ENCODE measurements around the gene CNTNAP5. TPM values are rescaled to one million over a fixed set of nuclear protein-coding genes. Genes with fewer than 3 reads are reported as not detected.

CNTNAP5 gene
- total RNA-seq, 4 donors from 2014 or later, result not detected

GRCh38 chr2:124310671-124311070 lies 285.6 kb downstream of the CNTNAP5 start:
- no peak for DNase-seq
- TF ChIP-seq, protein P1, sequence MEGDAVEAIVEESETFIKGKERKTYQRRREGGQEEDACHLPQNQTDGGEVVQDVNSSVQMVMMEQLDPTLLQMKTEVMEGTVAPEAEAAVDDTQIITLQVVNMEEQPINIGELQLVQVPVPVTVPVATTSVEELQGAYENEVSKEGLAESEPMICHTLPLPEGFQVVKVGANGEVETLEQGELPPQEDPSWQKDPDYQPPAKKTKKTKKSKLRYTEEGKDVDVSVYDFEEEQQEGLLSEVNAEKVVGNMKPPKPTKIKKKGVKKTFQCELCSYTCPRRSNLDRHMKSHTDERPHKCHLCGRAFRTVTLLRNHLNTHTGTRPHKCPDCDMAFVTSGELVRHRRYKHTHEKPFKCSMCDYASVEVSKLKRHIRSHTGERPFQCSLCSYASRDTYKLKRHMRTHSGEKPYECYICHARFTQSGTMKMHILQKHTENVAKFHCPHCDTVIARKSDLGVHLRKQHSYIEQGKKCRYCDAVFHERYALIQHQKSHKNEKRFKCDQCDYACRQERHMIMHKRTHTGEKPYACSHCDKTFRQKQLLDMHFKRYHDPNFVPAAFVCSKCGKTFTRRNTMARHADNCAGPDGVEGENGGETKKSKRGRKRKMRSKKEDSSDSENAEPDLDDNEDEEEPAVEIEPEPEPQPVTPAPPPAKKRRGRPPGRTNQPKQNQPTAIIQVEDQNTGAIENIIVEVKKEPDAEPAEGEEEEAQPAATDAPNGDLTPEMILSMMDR (IDR thresholded peaks at IDR 0.05 in 4 of 5, conservative IDR thresholded peaks at IDR 0.05 in 1 of 5), result no peak
- H3K27ac ChIP-seq, result no peak overlapping the region
- H3K9me3 ChIP-seq, result no peaks in the 10 kb centered on the region
- in situ Hi-C loops (cut with MboI; ENCODE audit: low sequenced_read_pairs in 4 of 4), result no loop called here
- no peaks in the 10 kb centered on the region for H3K36me3 ChIP-seq
- no peak overlapping the region for H3K4me3 ChIP-seq
- no peak for ATAC-seq
- no peaks in the 10 kb centered on the region for H3K4me1 ChIP-seq
- intact Hi-C loops (cut with DNase I; ENCODE audit: low total_unique reads), result no loop called here
- no peaks in the 10 kb centered on the region for H3K27me3 ChIP-seq

- intact Hi-C loops (cut with DNase I; ENCODE audit: low total_unique reads), result no loop called here
Measured at GRCh38 chr2:124314084-124314483, 289.0 kb downstream of the CNTNAP5 start.

GRCh38 chr2:124315221-124315880 lies 290.3 kb downstream of the CNTNAP5 start:
- H3K9me3 ChIP-seq, result no peaks in the 10 kb centered on the region
- no peaks in the 10 kb centered on the region for H3K27me3 ChIP-seq
- ATAC-seq, result no peak
- no peaks in the 10 kb centered on the region for H3K36me3 ChIP-seq
- DNase-seq, result no peak
- H3K27ac ChIP-seq, result no peak overlapping the region
- in situ Hi-C loops (cut with MboI; ENCODE audit: low sequenced_read_pairs in 4 of 4) (no loop called here), intact Hi-C loops (cut with DNase I; ENCODE audit: low total_unique reads) (no loop called here)
- TF ChIP-seq, protein P1 (IDR thresholded peaks at IDR 0.05 in 4 of 5, conservative IDR thresholded peaks at IDR 0.05 in 1 of 5), result no peak
- no peak for TF ChIP-seq POLR2A (IDR thresholded peaks at IDR 0.05)
- no peaks in the 10 kb centered on the region for H3K4me1 ChIP-seq
- no peak overlapping the region for H3K4me3 ChIP-seq

More at GRCh38 chr2:124314084-124314483, 289.0 kb downstream of the CNTNAP5 start:
- in situ Hi-C loops (cut with MboI; ENCODE audit: low sequenced_read_pairs in 4 of 4), result no loop called here
- no peaks in the 10 kb centered on the region for H3K4me1 ChIP-seq
- no peaks in the 10 kb centered on the region for H3K36me3 ChIP-seq
- DNase-seq (no peak), ATAC-seq (no peak)
- TF ChIP-seq POLR2A (IDR thresholded peaks at IDR 0.05), result no peak
- TF ChIP-seq, protein P1 (IDR thresholded peaks at IDR 0.05 in 4 of 5, conservative IDR thresholded peaks at IDR 0.05 in 1 of 5), result no peak
- H3K9me3 ChIP-seq, result no peaks in the 10 kb centered on the region
- no peaks in the 10 kb centered on the region for H3K27me3 ChIP-seq
- no peak overlapping the region for H3K4me3 ChIP-seq
- no peak overlapping the region for H3K27ac ChIP-seq

DNA sequence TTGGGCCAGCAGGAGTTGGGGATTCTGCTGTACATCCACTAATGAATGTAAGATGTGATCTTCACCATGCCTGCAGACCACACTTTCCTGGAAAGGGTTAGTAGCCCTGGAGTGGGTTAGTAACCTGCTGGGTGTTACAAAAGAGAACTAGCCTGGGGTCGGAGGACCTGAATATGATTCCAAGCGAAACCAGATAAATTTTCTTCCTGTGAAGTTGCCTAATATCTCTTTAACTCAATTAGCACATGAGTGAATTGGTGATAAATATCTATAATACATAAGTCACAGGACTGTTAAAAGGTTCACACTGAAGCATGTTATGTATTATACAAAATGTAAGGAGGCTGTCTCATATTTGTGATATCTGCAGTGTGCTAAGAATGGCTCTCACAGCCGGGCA lies 291.0 kb downstream of the CNTNAP5 start:
- TF ChIP-seq, protein P1 (IDR thresholded peaks at IDR 0.05 in 4 of 5, conservative IDR thresholded peaks at IDR 0.05 in 1 of 5), result no peak
- TF ChIP-seq POLR2A (IDR thresholded peaks at IDR 0.05), result no peak
- intact Hi-C loops (cut with DNase I; ENCODE audit: low total_unique reads), result no loop called here
- in situ Hi-C loops (cut with MboI; ENCODE audit: low sequenced_read_pairs in 4 of 4), result no loop called here
- no peak overlapping the region for H3K27ac ChIP-seq
- no peak overlapping the region for H3K4me3 ChIP-seq
- no peaks in the 10 kb centered on the region for H3K36me3 ChIP-seq
- DNase-seq (no peak), ATAC-seq (no peak)
- no peaks in the 10 kb centered on the region for H3K9me3 ChIP-seq
- no peaks in the 10 kb centered on the region for H3K27me3 ChIP-seq
- no peaks in the 10 kb centered on the region for H3K4me1 ChIP-seq

Data from gastrocnemius medialis (tissue), 4 donors.